NK-92 (cell line): ENCODE data around the gene EIF4E2.

Experiments
- DNase-seq: peaks from one replicate; lab custom pipeline; 2025; ENCODE audit not compliant: unreplicated experiment; lab: John Stamatoyannopoulos, UW

EIF4E2 gene

GRCh38 chr2:232593982-232594381 is 43.5 kb downstream of the EIF4E2 start:
- no peak for DNase-seq

DNA sequence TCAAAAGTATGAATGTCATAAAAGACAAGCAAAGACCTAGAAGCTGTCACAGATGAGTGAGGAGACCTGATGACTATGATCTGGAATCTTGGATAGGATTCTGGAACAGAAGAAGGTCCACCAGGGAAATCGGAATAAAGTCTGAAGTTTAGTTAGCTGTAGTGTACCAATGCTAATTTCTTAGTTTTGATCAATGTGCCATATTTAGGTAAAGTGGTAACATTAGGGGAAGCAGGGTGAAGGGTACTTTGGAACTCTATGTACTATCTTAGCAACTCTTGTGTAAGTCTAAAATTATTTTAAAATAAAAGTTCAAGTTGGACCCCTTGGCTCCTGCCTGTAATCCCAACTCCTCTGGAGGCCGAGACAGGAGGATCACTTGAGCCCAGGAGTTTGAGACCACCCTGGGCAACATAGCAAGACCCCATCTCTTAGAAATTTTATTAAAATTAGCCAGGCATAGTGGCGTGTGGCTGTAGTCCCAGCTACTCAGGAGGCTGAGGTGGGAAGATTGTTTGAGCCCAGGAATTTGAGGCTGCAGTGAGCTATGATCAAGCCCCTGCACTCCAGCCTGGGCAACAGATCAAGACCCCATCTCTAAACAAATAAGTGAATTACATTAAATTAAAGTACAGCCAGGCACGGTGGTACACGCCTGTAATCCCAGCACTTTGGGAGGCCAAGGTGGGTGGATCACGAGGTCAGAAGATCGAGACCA is 47.0 kb downstream of the EIF4E2 start:
- DNase-seq: no peak

- DNase-seq: no peak
Observed at GRCh38 chr2:232598293-232598692, 47.8 kb downstream of the EIF4E2 start.

- no peak for DNase-seq
Observed at GRCh38 chr2:232600053-232600773, 49.7 kb downstream of the EIF4E2 start.

GRCh38 chr2:232603283-232603682 is 52.8 kb downstream of the EIF4E2 start:
- no peak for DNase-seq

DNA sequence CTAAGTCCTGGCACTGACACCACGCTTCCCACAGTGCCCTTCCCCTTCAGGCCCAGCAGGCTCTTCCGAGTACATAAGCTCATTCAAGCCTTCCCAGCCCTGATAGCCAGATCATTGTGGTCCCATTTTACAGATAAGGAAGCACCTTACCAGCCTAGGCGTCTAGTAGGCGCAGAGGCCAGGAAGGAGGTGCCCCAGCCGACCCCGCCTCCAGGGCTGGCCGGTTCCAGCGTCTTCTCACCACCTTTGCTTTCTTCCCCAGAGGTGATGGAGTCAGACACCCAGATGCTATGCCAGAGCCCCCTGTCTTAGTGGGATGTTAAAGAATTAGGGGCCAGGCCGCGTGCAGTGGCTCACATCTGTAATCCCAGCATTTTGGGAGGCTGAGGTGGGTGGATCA is 54.0 kb downstream of the EIF4E2 start:
- no peak for DNase-seq

- DNase-seq: no peak
Observed at GRCh38 chr2:232607011-232607410, 56.5 kb downstream of the EIF4E2 start.

DNA sequence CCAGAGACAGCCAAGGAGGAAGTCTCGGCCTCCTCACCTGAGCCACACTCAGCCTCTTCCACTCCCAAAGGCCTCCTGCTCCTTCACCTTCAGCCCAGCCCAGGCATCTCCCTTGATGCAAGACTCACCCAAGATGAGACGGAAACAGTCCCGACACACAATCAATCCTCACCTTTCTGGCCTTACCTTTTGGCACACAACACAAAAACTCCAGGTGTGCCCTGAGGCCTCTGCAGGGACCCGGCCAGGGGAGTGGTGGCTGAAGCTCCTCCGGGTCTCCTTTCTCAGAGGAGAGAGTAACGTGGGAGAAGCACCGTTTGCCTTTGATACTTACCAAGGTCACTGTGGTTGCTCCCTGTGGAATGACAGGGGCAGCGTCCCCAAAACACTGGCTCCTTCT is 59.1 kb downstream of the EIF4E2 start:
- DNase-seq: no peak

- no peak for DNase-seq
Observed at GRCh38 chr2:232610081-232610480, 59.6 kb downstream of the EIF4E2 start.

DNA sequence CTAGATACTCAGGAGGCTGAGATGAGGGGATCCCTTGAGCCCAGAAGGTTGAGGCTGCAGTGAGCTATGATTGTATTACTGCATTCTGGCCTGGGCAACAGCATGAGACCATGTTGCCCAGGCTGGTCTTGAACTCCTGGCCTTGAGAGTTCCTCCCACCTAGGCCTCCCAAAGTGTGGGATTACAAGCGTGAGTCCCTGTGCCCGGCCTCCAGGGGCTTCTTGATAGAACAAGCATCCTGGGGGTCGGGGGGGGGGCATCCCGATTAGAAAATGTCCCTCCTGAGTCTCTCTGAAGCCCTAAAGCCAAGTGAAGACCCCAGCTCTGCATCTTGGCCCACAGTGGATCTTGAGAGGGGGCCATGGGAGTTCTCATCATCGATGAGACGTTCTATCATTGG is 60.6 kb downstream of the EIF4E2 start:
- no peak for DNase-seq

DNA sequence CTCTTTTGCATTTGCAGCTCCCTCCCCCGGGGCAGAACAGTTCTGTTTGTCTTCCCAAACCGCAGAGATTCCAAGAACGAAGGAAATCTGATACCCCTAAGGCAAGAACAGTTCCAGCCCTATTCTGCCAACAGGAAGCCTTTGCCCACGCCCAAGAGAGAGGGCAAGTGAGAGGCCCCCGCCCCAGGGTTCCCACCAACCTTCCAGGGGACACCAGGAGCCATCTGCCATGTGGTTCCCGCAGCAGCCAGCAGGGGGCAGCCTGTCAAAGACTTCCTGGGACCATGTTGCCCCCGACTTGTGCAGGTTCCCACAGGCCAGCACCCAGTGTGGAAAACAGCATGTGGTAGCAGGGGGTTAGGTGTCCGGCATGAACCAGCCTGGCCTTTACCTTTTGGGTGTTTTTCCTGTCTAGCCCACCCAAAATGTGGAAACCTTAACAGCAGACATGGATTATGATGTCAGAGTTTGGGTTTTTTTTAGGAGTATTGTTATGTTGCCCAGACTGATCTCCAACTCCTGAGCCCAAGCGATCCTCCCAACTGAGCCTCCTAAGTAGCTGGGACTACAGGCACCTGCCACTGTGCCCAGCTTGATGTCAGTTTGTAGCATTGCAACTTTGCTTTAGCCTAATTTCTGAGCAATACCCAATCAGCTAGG is 61.2 kb downstream of the EIF4E2 start:
- no peak for DNase-seq

DNA sequence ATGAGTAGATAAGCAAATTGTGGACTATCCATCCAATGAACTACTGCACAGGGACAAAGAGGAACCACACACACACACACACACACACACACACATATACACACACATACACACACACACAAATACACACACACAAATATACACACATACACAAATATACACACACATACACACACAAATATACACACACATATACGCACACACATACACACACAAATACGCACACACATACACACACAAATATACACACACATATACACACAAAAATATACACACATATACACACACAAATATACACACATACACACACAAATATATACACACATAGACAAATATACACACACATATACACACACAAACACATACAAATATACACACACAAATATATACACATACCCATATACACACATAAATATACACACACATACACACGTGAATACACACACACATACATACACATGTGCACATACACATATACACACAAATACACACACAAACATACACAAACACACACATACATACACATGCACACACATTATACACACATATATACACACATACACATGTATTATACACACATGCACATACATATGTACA is 63.1 kb downstream of the EIF4E2 start:
- no peak for DNase-seq

GRCh38 chr2:232615339-232615738 is 64.8 kb downstream of the EIF4E2 start:
- DNase-seq: no peak
